ENCODE data around the gene LRIG1.

- TF ChIP-seq CTCF (IDR thresholded peaks at IDR 0.05) (no peak), POLR2AphosphoS5 (IDR thresholded peaks at IDR 0.05) (no peak)
These were observed 114.6 kb downstream of the LRIG1 start for GRCh38 chr3:66386011-66386924.

All from upper lobe of left lung (tissue), 4 donors.